MM.1S (cell line): ENCODE data around the gene CXCL6.

ENCODE experiments used
- DNase-seq: peaks from one replicate; pipeline ENCODE4 v3.0.0-alpha.2; 2015
- H2AFZ ChIP-seq: fragments of 300-600 bp; sonication (generic); 2 replicates; pipeline ENCODE4 v1.6.0; 2016; ENCODE audit warnings: antibody characterized with exemption, low read length
- H3F3A ChIP-seq: fragments of 300-600 bp; sonication (generic); 2 replicates; pipeline ENCODE4 v1.6.1; 2016; ENCODE audit warnings: mild to moderate bottlenecking, antibody characterized with exemption, low read length, moderate library complexity, mixed read lengths; ENCODE audit not compliant: insufficient read depth
- H3K27ac ChIP-seq: fragments of 300-600 bp; sonication (generic); 2 replicates; pipeline ENCODE4 v1.5.1; 2016; ENCODE audit warnings: mild to moderate bottlenecking, low read length
- H3K27me3 ChIP-seq: fragments of 300-600 bp; sonication (generic); replicated peaks from 2 replicates; pipeline ENCODE4 v1.6.0; 2016; ENCODE audit warnings: low read length; ENCODE audit not compliant: insufficient read depth
- H3K36me3 ChIP-seq: fragments of 300-600 bp; sonication (generic); replicated peaks from 2 replicates; pipeline ENCODE4 v1.6.1; 2016; ENCODE audit warnings: mild to moderate bottlenecking, low read length, mixed read lengths; ENCODE audit not compliant: insufficient read depth
- H3K4me1 ChIP-seq: fragments of 300-600 bp; sonication (generic); 2 replicates; pipeline ENCODE4 v1.6.1; 2016; ENCODE audit warnings: low read length, mixed read lengths
- H3K4me2 ChIP-seq: fragments of 300-600 bp; sonication (generic); 2 replicates; pipeline ENCODE4 v1.6.0; 2016; ENCODE audit warnings: low read depth, low read length
- H3K4me3 ChIP-seq: fragments of 300-600 bp; sonication (generic); 2 replicates; pipeline ENCODE4 v1.5.1; 2016; ENCODE audit warnings: low read length, mixed read lengths
- H3K79me2 ChIP-seq: fragments of 300-600 bp; sonication (generic); 2 replicates; pipeline ENCODE4 v1.6.1; 2016; ENCODE audit warnings: mixed run types, low read length, mixed read lengths
- H3K9ac ChIP-seq: fragments of 300-600 bp; sonication (generic); 2 replicates; pipeline ENCODE4 v1.6.1; 2016; ENCODE audit warnings: low read length, mixed read lengths
- H3K9me2 ChIP-seq: fragments of 300-600 bp; sonication (generic); replicated peaks from 2 replicates; pipeline ENCODE4 v1.6.1; 2016; ENCODE audit warnings: mild to moderate bottlenecking, low read length, mixed read lengths; ENCODE audit not compliant: insufficient read depth
- H3K9me3 ChIP-seq: fragments of 300-600 bp; sonication (generic); replicated peaks from 2 replicates; pipeline ENCODE4 v1.6.1; 2016; ENCODE audit warnings: mild to moderate bottlenecking, low read length, mixed read lengths; ENCODE audit not compliant: insufficient read depth
- H4K20me1 ChIP-seq: fragments of 300-600 bp; sonication (generic); 2 replicates; pipeline ENCODE4 v1.6.1; 2016; ENCODE audit warnings: mild to moderate bottlenecking, low read length, moderate library complexity, mixed read lengths; ENCODE audit not compliant: insufficient read depth
- CTCF ChIP-seq: fragments of 300-600 bp; sonication (generic); IDR thresholded peaks from 2 replicates; pipeline ENCODE4 v1.5.1; 2016; ENCODE audit warnings: antibody characterized with exemption, low read length, mixed read lengths
- EZH2 ChIP-seq: fragments of 300-600 bp; sonication (generic); optimal IDR thresholded peaks from 2 replicates; pipeline ENCODE3; 2017; ENCODE audit warnings: low read depth, mild to moderate bottlenecking, antibody characterized with exemption, low read length, mixed read lengths
- EZH2phosphoT487 ChIP-seq: fragments of 300-600 bp; sonication (generic); IDR thresholded peaks from 2 replicates; pipeline ENCODE4 v1.6.1; 2018; ENCODE audit warnings: antibody characterized with exemption, low read length

The CXCL6 gene

GRCh38 chr4:73870768-73871167 lies 34.3 kb downstream of the CXCL6 start:
- H3K27me3 ChIP-seq, result no peaks in the 10 kb centered on the region
- no peaks in the 10 kb centered on the region for H3F3A ChIP-seq
- no peak overlapping the region for H3K9ac ChIP-seq
- no peaks in the 10 kb centered on the region for H3K36me3 ChIP-seq
- TF ChIP-seq EZH2phosphoT487 (no peak), EZH2 (no peak), CTCF (no peak)
- no peak overlapping the region for H3K4me2 ChIP-seq
- H3K9me3 ChIP-seq, result no peaks in the 10 kb centered on the region
- H4K20me1 ChIP-seq, result no peaks in the 10 kb centered on the region
- no peaks in the 10 kb centered on the region for H3K9me2 ChIP-seq
- no peak overlapping the region for H3K4me3 ChIP-seq
- no peaks in the 10 kb centered on the region for H3K79me2 ChIP-seq
- no peaks in the 10 kb centered on the region for H3K4me1 ChIP-seq
- H3K27ac ChIP-seq, result no peak overlapping the region
- no peak overlapping the region for H2AFZ ChIP-seq
- no peak for DNase-seq

GRCh38 chr4:73871511-73872310 lies 35.2 kb downstream of the CXCL6 start:
- no peak overlapping the region for H3K9ac ChIP-seq

GRCh38 chr4:73872316-73873108 lies 36.0 kb downstream of the CXCL6 start:
- Histone ChIP-seq H3K9me3 (no peaks in the 10 kb centered on the region), H3K27me3 (no peaks in the 10 kb centered on the region), H3K9me2 (no peaks in the 10 kb centered on the region), H2AFZ (no peak overlapping the region), H3K9ac (no peak overlapping the region), H3K27ac (no peak overlapping the region), H3F3A (no peaks in the 10 kb centered on the region), H3K4me3 (no peak overlapping the region), H3K36me3 (no peaks in the 10 kb centered on the region), H3K4me1 (no peaks in the 10 kb centered on the region), H3K4me2 (no peak overlapping the region), H4K20me1 (no peaks in the 10 kb centered on the region), H3K79me2 (no peaks in the 10 kb centered on the region)
- DNase-seq, result no peak
- no peak for TF ChIP-seq EZH2
- no peak for TF ChIP-seq EZH2phosphoT487

More at GRCh38 chr4:73871511-73872310, 35.2 kb downstream of the CXCL6 start:
- Histone ChIP-seq H3K9me3 (no peaks in the 10 kb centered on the region), H3K36me3 (no peaks in the 10 kb centered on the region), H2AFZ (no peak overlapping the region), H3K4me1 (no peaks in the 10 kb centered on the region), H3K4me3 (no peak overlapping the region), H4K20me1 (no peaks in the 10 kb centered on the region), H3K27me3 (no peaks in the 10 kb centered on the region), H3K9me2 (no peaks in the 10 kb centered on the region), H3K79me2 (no peaks in the 10 kb centered on the region), H3F3A (no peaks in the 10 kb centered on the region), H3K4me2 (no peak overlapping the region), H3K27ac (no peak overlapping the region)
- no peak for TF ChIP-seq EZH2phosphoT487
- no peak for DNase-seq

- no peaks in the 10 kb centered on the region for H3F3A ChIP-seq
- no peak overlapping the region for H3K4me2 ChIP-seq
- no peaks in the 10 kb centered on the region for H3K9me3 ChIP-seq
- no peaks in the 10 kb centered on the region for H3K79me2 ChIP-seq
- H3K4me1 ChIP-seq, result no peaks in the 10 kb centered on the region
- H3K27ac ChIP-seq, result no peak overlapping the region
- no peak overlapping the region for H3K9ac ChIP-seq
- H3K9me2 ChIP-seq, result no peaks in the 10 kb centered on the region
- no peaks in the 10 kb centered on the region for H3K27me3 ChIP-seq
- no peaks in the 10 kb centered on the region for H3K36me3 ChIP-seq
- H2AFZ ChIP-seq, result no peak overlapping the region
- no peaks in the 10 kb centered on the region for H4K20me1 ChIP-seq
- DNase-seq, result no peak
- no peak overlapping the region for H3K4me3 ChIP-seq
- no peak for TF ChIP-seq EZH2phosphoT487
- no peak for TF ChIP-seq EZH2
- no peak for TF ChIP-seq CTCF
Measured at GRCh38 chr4:73874386-73874785, 37.9 kb downstream of the CXCL6 start.
